Esophagus muscularis mucosa (tissue), 4 donors: ENCODE measurements around the gene ATP2B2.

ENCODE experiments used
- CTCF ChIP-seq, 3 experiments: fragments of 200-600 bp in 2 of 3; fragments of 450-650 bp in 1 of 3; sonication (generic) in 2 of 3; IDR thresholded peaks; one replicate each; pipeline ENCODE4 v1.5.1; 2017 to 2019; ENCODE audit warnings: antibody characterized with exemption in 3 of 3, mild to moderate bottlenecking in 2 of 3, moderate library complexity in 1 of 3
- EP300 ChIP-seq: sonication (generic); formaldehyde crosslinking; IDR thresholded peaks from one replicate; pipeline ENCODE4 v1.6.1; 2017; ENCODE audit warnings: antibody characterized with exemption
- POLR2A ChIP-seq: fragments of 450-650 bp; IDR thresholded peaks from one replicate; pipeline ENCODE4 v1.6.1; 2017; ENCODE audit warnings: antibody characterized with exemption, moderate library complexity, mild to moderate bottlenecking, low read depth
- POLR2AphosphoS5 ChIP-seq, 2 donors: sonication (generic); formaldehyde crosslinking; IDR thresholded peaks; one replicate each; pipeline ENCODE4 v1.6.1; 2017; ENCODE audit warnings: antibody characterized with exemption in 2 of 2

- TF ChIP-seq CTCF (IDR thresholded peaks at IDR 0.05) (no peak), POLR2AphosphoS5 (IDR thresholded peaks at IDR 0.05) (no peak), EP300 (no peak), POLR2A (no peak)
These were observed 212.6 kb downstream of the ATP2B2 start, which contains the start of gene GHRL for GRCh38 chr3:10292505-10293419.
